HG02938 (cell line): ENCODE results near the gene ANKRD16.
"Not testable (repeated sequence)": the region's sequence is repeated elsewhere in the genome, so short reads cannot be mapped to it uniquely, and the experiment has no call there.

ENCODE experiments used
- ATAC-seq: cut with Tn5 transposase; IDR thresholded peaks from one replicate; pipeline ENCODE4 v1.9.1; 2021; ENCODE audit warnings: mild to moderate bottlenecking, moderate library complexity; ENCODE audit not compliant: unreplicated experiment

ANKRD16 gene

GRCh38 chr10:5889624-5890451, at the start of gene ANKRD16, which contains the start of gene FBH1:
Gene ANKRD16 (minus strand): TSS chr10:5889893. CDS start chr10:5889354, 539 bp downstream.
Gene FBH1 (plus strand): TSS chr10:5890243. CDS start chr10:5890346, 103 bp downstream.
- peak; percentile 83 for ATAC-seq

- no peak for ATAC-seq
These were observed 48.6 kb upstream of the ANKRD16 start for GRCh38 chr10:5938291-5938690.

GRCh38 chr10:5937016-5937415, 47.3 kb upstream of the ANKRD16 start:
- no peak for ATAC-seq

GRCh38 chr10:5935628-5936027, 45.9 kb upstream of the ANKRD16 start:
- no peak for ATAC-seq

- ATAC-seq: no peak
These were observed 44.3 kb upstream of the ANKRD16 start for GRCh38 chr10:5933909-5934546.

- ATAC-seq: no peak
These were observed 42.7 kb upstream of the ANKRD16 start for GRCh38 chr10:5932345-5932744.

GRCh38 chr10:5930272-5930671, 40.6 kb upstream of the ANKRD16 start:
- ATAC-seq: no peak

- ATAC-seq: no peak
These were observed 39.7 kb upstream of the ANKRD16 start for GRCh38 chr10:5929442-5929841.

- no peak for ATAC-seq
These were observed 37.6 kb upstream of the ANKRD16 start for GRCh38 chr10:5927306-5927705.

GRCh38 chr10:5924889-5925288, 35.2 kb upstream of the ANKRD16 start:
- ATAC-seq: no peak

GRCh38 chr10:5921746-5922145, 32.1 kb upstream of the ANKRD16 start:
- ATAC-seq: no peak

- no peak for ATAC-seq
These were observed 29.9 kb upstream of the ANKRD16 start for GRCh38 chr10:5919568-5919967.

- ATAC-seq: no peak
These were observed 29.1 kb upstream of the ANKRD16 start for GRCh38 chr10:5918763-5919162.

- no peak for ATAC-seq
These were observed 27.6 kb upstream of the ANKRD16 start for GRCh38 chr10:5917305-5917704.

- ATAC-seq: no peak
These were observed 25.8 kb upstream of the ANKRD16 start for GRCh38 chr10:5915451-5915850.

- ATAC-seq: no peak
These were observed 24.0 kb upstream of the ANKRD16 start for GRCh38 chr10:5913736-5914135.

GRCh38 chr10:5911670-5912069, 22.0 kb upstream of the ANKRD16 start:
- no peak for ATAC-seq

GRCh38 chr10:5910323-5911100, 20.8 kb upstream of the ANKRD16 start:
- ATAC-seq: no peak

- ATAC-seq: not testable (repeated sequence)
These were observed 19.0 kb upstream of the ANKRD16 start for GRCh38 chr10:5908676-5909075.

- ATAC-seq: no peak
These were observed 17.0 kb upstream of the ANKRD16 start for GRCh38 chr10:5906651-5907050.

- no peak for ATAC-seq
These were observed 16.3 kb upstream of the ANKRD16 start for GRCh38 chr10:5905854-5906507.
